22Rv1 (cell line): ENCODE results near the gene ADGRB3.

ENCODE experiments used
- H3K27ac ChIP-seq: fragments of 450-650 bp; 2 replicates; pipeline ENCODE4 v1.5.1; 2017
- ZFX ChIP-seq: fragments of 450-650 bp; IDR thresholded peaks from 2 replicates; pipeline ENCODE4 v1.6.1; 2017; ENCODE audit warnings: antibody characterized with exemption, borderline replicate concordance
- TF ChIP-seq, protein P1 (sequence below): fragments of 450-650 bp; IDR thresholded peaks from 2 replicates; pipeline ENCODE4 v1.5.1; 2017; ENCODE audit warnings: mild to moderate bottlenecking

Gene ADGRB3

DNA sequence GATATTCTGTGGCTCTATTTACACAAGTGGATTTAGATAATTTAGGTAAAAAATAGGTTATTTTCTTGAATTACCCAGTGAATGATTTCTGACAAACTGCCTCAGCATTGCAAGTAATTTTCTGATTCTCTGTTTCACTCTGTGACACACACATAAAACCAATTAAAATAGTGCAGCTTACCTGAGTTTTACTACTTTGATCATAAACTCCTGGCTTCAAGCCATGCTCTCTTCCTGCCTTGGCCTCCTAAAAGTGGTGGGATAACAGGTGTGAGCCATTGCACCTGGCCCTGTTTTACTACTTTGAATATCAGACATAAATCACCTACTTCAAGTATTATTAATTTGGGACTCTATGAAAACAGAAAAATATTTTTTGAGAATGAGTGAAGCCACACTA lies 462.9 kb downstream of the ADGRB3 start:
- H3K27ac ChIP-seq: no peak overlapping the region
- TF ChIP-seq, protein P1, sequence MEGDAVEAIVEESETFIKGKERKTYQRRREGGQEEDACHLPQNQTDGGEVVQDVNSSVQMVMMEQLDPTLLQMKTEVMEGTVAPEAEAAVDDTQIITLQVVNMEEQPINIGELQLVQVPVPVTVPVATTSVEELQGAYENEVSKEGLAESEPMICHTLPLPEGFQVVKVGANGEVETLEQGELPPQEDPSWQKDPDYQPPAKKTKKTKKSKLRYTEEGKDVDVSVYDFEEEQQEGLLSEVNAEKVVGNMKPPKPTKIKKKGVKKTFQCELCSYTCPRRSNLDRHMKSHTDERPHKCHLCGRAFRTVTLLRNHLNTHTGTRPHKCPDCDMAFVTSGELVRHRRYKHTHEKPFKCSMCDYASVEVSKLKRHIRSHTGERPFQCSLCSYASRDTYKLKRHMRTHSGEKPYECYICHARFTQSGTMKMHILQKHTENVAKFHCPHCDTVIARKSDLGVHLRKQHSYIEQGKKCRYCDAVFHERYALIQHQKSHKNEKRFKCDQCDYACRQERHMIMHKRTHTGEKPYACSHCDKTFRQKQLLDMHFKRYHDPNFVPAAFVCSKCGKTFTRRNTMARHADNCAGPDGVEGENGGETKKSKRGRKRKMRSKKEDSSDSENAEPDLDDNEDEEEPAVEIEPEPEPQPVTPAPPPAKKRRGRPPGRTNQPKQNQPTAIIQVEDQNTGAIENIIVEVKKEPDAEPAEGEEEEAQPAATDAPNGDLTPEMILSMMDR: no peak
- no peak for TF ChIP-seq ZFX

DNA sequence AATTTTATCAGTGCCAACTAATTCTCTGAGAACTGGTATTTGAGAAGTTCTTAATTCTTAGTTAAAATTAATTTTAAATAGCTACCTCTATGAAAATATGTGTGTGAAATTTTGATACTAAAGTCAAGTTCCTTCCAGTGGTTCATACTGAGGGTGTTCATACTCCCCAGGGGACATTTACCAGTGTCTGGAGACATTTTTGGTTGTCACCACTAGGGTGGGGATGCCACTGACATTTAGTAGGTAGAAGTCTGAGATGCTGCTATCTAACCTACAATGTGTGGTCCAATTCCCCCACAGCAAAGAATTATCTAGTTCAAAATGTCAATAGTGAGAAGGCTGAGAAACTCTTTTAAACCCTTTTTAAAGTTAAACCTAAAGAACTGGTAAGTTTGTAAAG lies 463.8 kb downstream of the ADGRB3 start:
- TF ChIP-seq ZFX: no peak
- TF ChIP-seq, protein P1: no peak
- H3K27ac ChIP-seq: no peak overlapping the region

DNA sequence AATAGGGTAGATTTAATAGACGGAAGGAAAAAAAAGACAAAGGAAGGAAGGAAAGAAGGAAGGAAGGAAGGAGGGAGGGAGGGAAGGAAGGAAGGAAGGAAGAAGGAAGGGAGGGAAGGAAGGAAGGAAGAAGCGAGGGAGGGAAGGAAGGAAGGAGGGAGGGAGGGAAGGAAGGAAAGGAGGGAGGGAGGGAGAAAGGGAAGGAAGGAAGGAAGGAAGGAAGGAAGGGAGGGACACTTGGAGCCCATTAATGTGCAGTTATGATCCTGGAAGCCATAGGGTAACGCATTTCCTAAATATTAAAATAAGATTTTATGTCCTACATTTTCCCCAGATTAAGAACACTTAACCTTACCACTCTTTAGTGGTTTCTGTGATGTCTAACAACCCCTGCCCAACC lies 465.7 kb downstream of the ADGRB3 start:
- TF ChIP-seq, protein P1: no peak
- TF ChIP-seq ZFX: no peak
- no peak overlapping the region for H3K27ac ChIP-seq

DNA sequence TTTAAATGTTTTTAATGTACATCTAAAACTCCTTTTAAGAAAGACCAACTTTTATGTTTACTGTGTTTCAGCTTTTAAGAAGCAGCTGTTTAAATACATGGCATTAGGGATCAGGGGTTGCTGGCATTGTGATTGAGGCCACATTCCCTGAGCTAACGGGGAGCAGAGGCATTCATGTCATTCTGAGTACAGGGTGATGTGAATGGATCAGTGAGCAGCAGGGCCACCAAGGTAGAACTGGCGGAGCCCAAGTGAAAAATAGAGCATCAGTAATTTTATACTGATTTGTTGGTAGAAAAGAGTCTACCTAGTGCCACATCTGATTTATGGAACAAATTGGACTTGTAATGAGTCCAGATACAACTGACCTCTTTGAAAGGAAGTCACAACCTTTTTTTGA lies 467.3 kb downstream of the ADGRB3 start:
- TF ChIP-seq ZFX: no peak
- TF ChIP-seq, protein P1: no peak
- H3K27ac ChIP-seq: no peak overlapping the region

DNA sequence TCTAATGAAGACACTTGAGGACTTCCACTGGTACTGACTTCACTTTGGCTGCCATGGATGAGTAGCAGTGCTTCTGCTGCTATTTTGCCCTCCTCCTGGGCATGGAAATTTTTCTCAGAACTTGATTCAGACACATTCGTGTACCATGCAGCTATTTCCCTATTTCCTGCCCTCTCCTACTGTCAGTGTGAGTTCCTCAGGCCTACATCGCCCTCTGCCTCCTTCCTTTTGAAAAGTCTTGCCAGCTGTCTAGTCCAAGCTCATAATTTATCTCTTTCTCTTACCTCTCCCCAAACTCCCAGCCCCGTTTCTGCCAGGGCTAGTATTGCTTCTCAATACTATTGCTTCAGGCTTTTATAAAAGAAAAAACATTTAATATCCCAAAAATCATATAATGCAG lies 470.2 kb downstream of the ADGRB3 start:
- H3K27ac ChIP-seq: no peak overlapping the region
- TF ChIP-seq ZFX: no peak
- TF ChIP-seq, protein P1: no peak

DNA sequence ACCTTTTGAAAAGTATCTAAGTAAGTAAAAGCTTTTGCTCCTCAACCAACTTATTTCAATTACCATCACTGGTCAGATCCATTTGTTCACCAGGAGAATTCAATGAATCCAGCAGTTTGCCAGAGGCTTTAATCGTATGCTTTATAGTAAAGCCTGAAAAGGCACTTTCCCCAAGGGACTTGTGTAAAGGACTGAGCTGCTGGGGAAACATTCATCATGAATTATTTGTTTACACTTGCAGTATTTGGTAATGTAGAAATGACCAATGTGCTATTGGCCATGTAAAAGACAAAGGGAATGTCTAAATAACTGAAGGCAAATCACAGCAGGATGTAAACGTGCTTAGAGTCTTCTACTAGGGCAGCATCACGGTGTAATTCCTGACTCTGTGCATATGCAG lies 471.4 kb downstream of the ADGRB3 start:
- no peak for TF ChIP-seq ZFX
- TF ChIP-seq, protein P1: no peak
- H3K27ac ChIP-seq: no peak overlapping the region

DNA sequence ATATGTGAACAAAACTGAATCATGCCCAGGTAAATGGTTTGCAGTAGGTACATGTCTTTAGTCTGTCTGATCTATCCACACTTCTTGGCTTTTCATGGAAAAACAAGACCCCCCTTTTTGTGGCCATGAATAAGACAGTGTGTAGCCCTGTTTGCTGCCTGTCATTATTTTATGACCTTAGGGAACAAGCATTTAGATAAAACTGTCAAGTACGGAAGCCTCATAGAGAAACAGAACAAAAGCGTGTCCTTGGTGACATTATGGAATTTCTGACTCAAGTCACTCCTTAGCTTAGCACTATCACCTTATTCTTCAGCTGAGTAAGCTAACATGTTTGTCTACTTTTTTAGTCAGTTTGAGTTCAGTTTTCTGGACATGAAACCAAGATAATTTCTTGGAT lies 476.2 kb downstream of the ADGRB3 start:
- no peak overlapping the region for H3K27ac ChIP-seq
- TF ChIP-seq, protein P1: no peak
- no peak for TF ChIP-seq ZFX
